WTC11 (cell line): ENCODE data around the gene TMEM183A. TPM values are rescaled to one million over a fixed set of nuclear protein-coding genes. Genes with fewer than 3 reads are reported as not detected.

Experiments
- ATAC-seq: fragments of 200-7000 bp; cut with Tn5 transposase; 2 replicates; pipeline ENCODE4 v1.10.0; 2021; ENCODE audit warnings: mild to moderate bottlenecking, moderate library complexity
- CTCF ChIA-PET: fragments of 300-600 bp; sonication (Branson Sonifier 250); formaldehyde crosslinking; loops from one replicate; lab custom pipeline; 2021; ENCODE audit warnings: antibody characterized with exemption; lab: Charles Lee
- POLR2A ChIA-PET: fragments of 350-600 bp; sonication (Branson Sonifier 250); formaldehyde crosslinking; loops from one replicate; lab custom pipeline; 2021; ENCODE audit warnings: antibody characterized with exemption; lab: Charles Lee
- DNase-seq: peaks from one replicate; pipeline ENCODE4 v3.0.0; 2021; ENCODE audit warnings: low spot score
- H3K27ac Mint-ChIP-seq: 2 replicates; pipeline ENCODE4 v1.8.0; 2021; ENCODE audit warnings: mixed read lengths
- H3K27me3 Mint-ChIP-seq: 2 replicates; pipeline ENCODE4 v1.8.0; 2021; ENCODE audit warnings: low read depth, mild to moderate bottlenecking, moderate library complexity, mixed read lengths
- H3K36me3 Mint-ChIP-seq: 2 replicates; pipeline ENCODE4 v1.8.0; 2021; ENCODE audit warnings: mixed read lengths
- H3K4me1 Mint-ChIP-seq: 2 replicates; pipeline ENCODE4 v1.8.0; 2022; ENCODE audit warnings: mixed read lengths
- H3K4me3 Mint-ChIP-seq: 2 replicates; pipeline ENCODE4 v1.8.0; 2021; ENCODE audit warnings: mild to moderate bottlenecking, moderate library complexity, mixed read lengths
- H3K9me3 Mint-ChIP-seq: 2 replicates; pipeline ENCODE4 v1.8.0; 2021; ENCODE audit warnings: mixed read lengths
- AFF4 ChIP-seq: sonication (generic); formaldehyde crosslinking; IDR thresholded peaks from 2 replicates; pipeline ENCODE4 v1.8.1; 2023; ENCODE audit warnings: mild to moderate bottlenecking, missing genetic modification reagents, borderline replicate concordance
- ATF1 ChIP-seq: sonication (generic); formaldehyde crosslinking; IDR thresholded peaks from 2 replicates; pipeline ENCODE4 v1.8.1; 2023; ENCODE audit warnings: mild to moderate bottlenecking, moderate library complexity, missing genetic modification reagents
- ATF2 ChIP-seq: sonication (generic); formaldehyde crosslinking; IDR thresholded peaks from 2 replicates; pipeline ENCODE4 v1.8.1; 2022; ENCODE audit warnings: low read depth, missing genetic modification reagents, borderline replicate concordance
- ATF3 ChIP-seq: sonication (generic); formaldehyde crosslinking; conservative IDR thresholded peaks from 2 replicates; pipeline ENCODE4 v1.8.1; 2022; ENCODE audit warnings: mild to moderate bottlenecking, missing genetic modification reagents
- CDX4 ChIP-seq: fragments of 250-450 bp; sonication (Bioruptor Pico); IDR thresholded peaks from 2 replicates; pipeline ENCODE4 v1.9.0; 2021; ENCODE audit warnings: moderate library complexity, mild to moderate bottlenecking, inconsistent platforms, borderline replicate concordance
- CREM ChIP-seq: sonication (generic); formaldehyde crosslinking; IDR thresholded peaks from 2 replicates; pipeline ENCODE4 v1.8.1; 2022; ENCODE audit warnings: mild to moderate bottlenecking, missing genetic modification reagents, moderate library complexity
- FOXJ3 ChIP-seq: sonication (generic); formaldehyde crosslinking; IDR thresholded peaks from 2 replicates; pipeline ENCODE4 v1.9.0; 2021; ENCODE audit warnings: missing genetic modification reagents, mild to moderate bottlenecking, borderline replicate concordance
- FOXP4 ChIP-seq: sonication (generic); formaldehyde crosslinking; IDR thresholded peaks from 2 replicates; pipeline ENCODE4 v1.8.0; 2022; ENCODE audit warnings: mild to moderate bottlenecking, missing genetic modification reagents
- HMGXB4 ChIP-seq: sonication (generic); formaldehyde crosslinking; IDR thresholded peaks from 2 replicates; pipeline ENCODE4 v1.8.1; 2023; ENCODE audit warnings: mild to moderate bottlenecking, moderate library complexity, missing genetic modification reagents
- IRF1 ChIP-seq: sonication (generic); formaldehyde crosslinking; IDR thresholded peaks from 2 replicates; pipeline ENCODE4 v1.8.0; 2023; ENCODE audit warnings: missing genetic modification reagents
- NR2C2 ChIP-seq: sonication (generic); formaldehyde crosslinking; IDR thresholded peaks from 2 replicates; pipeline ENCODE4 v1.8.0; 2022; ENCODE audit warnings: mild to moderate bottlenecking, missing genetic modification reagents
- PRRX2 ChIP-seq: fragments of 250-450 bp; sonication (Bioruptor Pico); IDR thresholded peaks from 2 replicates; pipeline ENCODE4 v1.8.0; 2021; ENCODE audit warnings: mild to moderate bottlenecking
- RORB ChIP-seq: fragments of 250-450 bp; sonication (Bioruptor Pico); IDR thresholded peaks from 2 replicates; pipeline ENCODE4 v1.9.0; 2021; ENCODE audit warnings: mild to moderate bottlenecking
- STAT6 ChIP-seq: sonication (generic); formaldehyde crosslinking; conservative IDR thresholded peaks from 2 replicates; pipeline ENCODE4 v1.8.1; 2023; ENCODE audit warnings: mild to moderate bottlenecking, low read depth, missing genetic modification reagents, moderate library complexity
- TCF7 ChIP-seq: sonication (generic); formaldehyde crosslinking; IDR thresholded peaks from 2 replicates; pipeline ENCODE4 v1.8.0; 2022; ENCODE audit warnings: mild to moderate bottlenecking, low read depth, missing genetic modification reagents, moderate library complexity
- TP53 ChIP-seq: sonication (generic); formaldehyde crosslinking; IDR thresholded peaks from 2 replicates; pipeline ENCODE4 v1.8.1; 2023; ENCODE audit warnings: mild to moderate bottlenecking, missing genetic modification reagents
- ZNF263 ChIP-seq: sonication (generic); formaldehyde crosslinking; IDR thresholded peaks from 2 replicates; pipeline ENCODE4 v1.8.1; 2022; ENCODE audit warnings: low read depth, mild to moderate bottlenecking, moderate library complexity, missing genetic modification reagents
- total RNA-seq: library from RNA; stranded (reverse); gene quantifications from 3 replicates; pipeline ENCODE4 v1.2.3, GENCODE V29; 2021

Gene TMEM183A
- total RNA-seq, 1 experiment from 2014 or later = 108 TPM

- Mint-ChIP-seq H3K36me3 (peaks cover 20% of the 10 kb centered on the region), H3K9me3 (no peaks in the 10 kb centered on the region), H3K4me1 (peaks cover 3% of the 10 kb centered on the region; the same call in 1 of the 2 replicates), H3K4me3 (no peak overlapping the region), H3K27ac (no peak overlapping the region), H3K27me3 (peaks cover 19% of the 10 kb centered on the region)
- ChIA-PET POLR2A (no interaction called here), CTCF (interaction anchor here (1.0 to 14.4 kb wide), 3 partner anchors 11 to 33 kb away, joined by 7 to 121 read pairs (median 16); partner anchors contain the start of gene MYOG)
- ATAC-seq = no peak
- TF ChIP-seq HMGXB4 (CRISPR knock-in tag) = no peak
- TF ChIP-seq IRF1 (CRISPR knock-in tag) = no peak
- TF ChIP-seq ATF1 (CRISPR knock-in tag) = no peak
- TF ChIP-seq AFF4 (CRISPR knock-in tag) = no peak
- TF ChIP-seq TCF7 (CRISPR knock-in tag) = no peak
- TF ChIP-seq STAT6 = no peak
- TF ChIP-seq ATF2 = no peak
- TF ChIP-seq TP53 (CRISPR knock-in tag) = no peak
- TF ChIP-seq RORB (CRISPR knock-in tag) = no peak
- TF ChIP-seq ZNF263 = no peak
- no peak for TF ChIP-seq CDX4 (CRISPR knock-in tag)
- no peak for TF ChIP-seq ATF3 (CRISPR knock-in tag)
- no peak for TF ChIP-seq PRRX2 (CRISPR knock-in tag)
- TF ChIP-seq FOXJ3 (CRISPR knock-in tag) = no peak
- TF ChIP-seq CREM = no peak
- no peak for TF ChIP-seq NR2C2
- no peak for TF ChIP-seq FOXP4 (CRISPR knock-in tag)
- DNase-seq = no peak
These were observed 65.7 kb downstream of the TMEM183A start for GRCh38 chr1:203072911-203073310.
